SU-DHL-6 (cell line): ENCODE measurements around the gene SKIDA1.

Experiments used
- H2AFZ ChIP-seq: fragments of 200-600 bp; sonication (generic); 2 replicates; pipeline ENCODE4 v1.6.1; 2014; ENCODE audit warnings: low read depth, mild to moderate bottlenecking, moderate library complexity, mixed read lengths, antibody characterized with exemption, low read length; ENCODE audit not compliant: severe bottlenecking
- H3F3A ChIP-seq: fragments of 200-600 bp; shearing (Covaris generic); 2 replicates; pipeline ENCODE4 v1.6.0; 2016; ENCODE audit warnings: antibody characterized with exemption, mild to moderate bottlenecking; ENCODE audit not compliant: insufficient read depth
- H3K27ac ChIP-seq: fragments of 200-600 bp; sonication (generic); 2 replicates; pipeline ENCODE4 v1.5.1; 2016; ENCODE audit warnings: low read depth, mild to moderate bottlenecking, low read length, moderate library complexity, mixed read lengths
- H3K27me3 ChIP-seq: fragments of 200-600 bp; sonication (generic), shearing (Covaris generic); 2 replicates; pipeline ENCODE4 v1.6.0; 2014; ENCODE audit warnings: mild to moderate bottlenecking, low read length
- H3K36me3 ChIP-seq: fragments of 200-600 bp; sonication (generic); 2 replicates; pipeline ENCODE4 v1.6.1; 2014; ENCODE audit warnings: mild to moderate bottlenecking, low read length, mixed read lengths
- H3K4me2 ChIP-seq: fragments of 300-600, 200-600 bp; shearing (Covaris generic), sonication (generic); 2 replicates; pipeline ENCODE4 v1.6.0; 2014; ENCODE audit warnings: low read length, low read depth, mild to moderate bottlenecking; ENCODE audit not compliant: poor library complexity, severe bottlenecking
- H3K4me3 ChIP-seq: fragments of 200-600 bp; sonication (generic); 2 replicates; pipeline ENCODE4 v1.5.1; 2014; ENCODE audit warnings: antibody characterized with exemption, low read length, mild to moderate bottlenecking, mixed read lengths; ENCODE audit not compliant: insufficient read depth, poor library complexity, severe bottlenecking
- H3K79me2 ChIP-seq: fragments of 200-600 bp; sonication (generic); 2 replicates; pipeline ENCODE4 v1.6.1; 2014; ENCODE audit warnings: mild to moderate bottlenecking, low read length, moderate library complexity; ENCODE audit not compliant: insufficient read depth
- H3K9ac ChIP-seq: fragments of 200-600 bp; sonication (generic); 2 replicates; pipeline ENCODE4 v1.7.0; 2014; ENCODE audit warnings: mild to moderate bottlenecking, low read length
- H3K9me2 ChIP-seq: fragments of 200-600 bp; sonication (generic); replicated peaks from 2 replicates; pipeline ENCODE4 v1.6.1; 2014; ENCODE audit warnings: low read length; ENCODE audit not compliant: insufficient read depth
- H3K9me3 ChIP-seq: fragments of 200-600 bp; sonication (generic); 2 replicates; pipeline ENCODE4 v1.6.1; 2014; ENCODE audit warnings: low read length, mixed read lengths; ENCODE audit not compliant: insufficient read depth
- H4K20me1 ChIP-seq: fragments of 200-600 bp; sonication (generic); 2 replicates; pipeline ENCODE4 v1.6.1; 2014; ENCODE audit warnings: low read depth, mild to moderate bottlenecking, antibody characterized with exemption, low read length, moderate library complexity, mixed read lengths
- CTCF ChIP-seq: fragments of 200-600 bp; sonication (generic); IDR thresholded peaks from one replicate; pipeline ENCODE4 v1.5.1; 2017; ENCODE audit warnings: antibody characterized with exemption, mild to moderate bottlenecking, low read length, moderate library complexity; ENCODE audit not compliant: insufficient read depth, poor library complexity, severe bottlenecking
- EZH2phosphoT487 ChIP-seq: fragments of 200-600 bp; sonication (generic), shearing (Covaris generic); conservative IDR thresholded peaks from 2 replicates; pipeline ENCODE4 v1.6.1; 2018; ENCODE audit warnings: mild to moderate bottlenecking, antibody characterized with exemption, low read length, moderate library complexity, mixed read lengths

SKIDA1 gene

GRCh38 chr10:21482821-21483220, 42.7 kb downstream of the SKIDA1 start:
- Histone ChIP-seq H3K4me3 (no peak overlapping the region), H3K36me3 (no peaks in the 10 kb centered on the region), H3K9me2 (no peaks in the 10 kb centered on the region), H3K27ac (no peak overlapping the region), H3K4me2 (no peak overlapping the region), H3K9me3 (no peaks in the 10 kb centered on the region), H3K79me2 (no peaks in the 10 kb centered on the region), H2AFZ (no peak overlapping the region), H4K20me1 (no peaks in the 10 kb centered on the region), H3K9ac (no peak overlapping the region), H3K27me3 (no peaks in the 10 kb centered on the region), H3F3A (no peaks in the 10 kb centered on the region)
- no peak for TF ChIP-seq CTCF
- TF ChIP-seq EZH2phosphoT487 = no peak

GRCh38 chr10:21481407-21481806, 44.1 kb downstream of the SKIDA1 start:
- TF ChIP-seq CTCF (no peak), EZH2phosphoT487 (no peak)
- H3K27me3 ChIP-seq = no peaks in the 10 kb centered on the region
- no peaks in the 10 kb centered on the region for H4K20me1 ChIP-seq
- H3K79me2 ChIP-seq = no peaks in the 10 kb centered on the region
- H2AFZ ChIP-seq = no peak overlapping the region
- H3K9ac ChIP-seq = no peak overlapping the region
- no peak overlapping the region for H3K27ac ChIP-seq
- H3F3A ChIP-seq = no peaks in the 10 kb centered on the region
- H3K4me2 ChIP-seq = no peak overlapping the region
- no peaks in the 10 kb centered on the region for H3K9me3 ChIP-seq
- no peaks in the 10 kb centered on the region for H3K36me3 ChIP-seq
- no peak overlapping the region for H3K4me3 ChIP-seq
- no peaks in the 10 kb centered on the region for H3K9me2 ChIP-seq

GRCh38 chr10:21479570-21480315, 45.7 kb downstream of the SKIDA1 start:
- Histone ChIP-seq H3K4me2 (no peak overlapping the region), H3K4me3 (no peak overlapping the region), H3K9ac (no peak overlapping the region), H3K9me2 (no peaks in the 10 kb centered on the region), H4K20me1 (no peaks in the 10 kb centered on the region), H2AFZ (no peak overlapping the region), H3K36me3 (no peaks in the 10 kb centered on the region), H3K27me3 (no peaks in the 10 kb centered on the region), H3K9me3 (no peaks in the 10 kb centered on the region), H3K27ac (no peak overlapping the region), H3F3A (no peaks in the 10 kb centered on the region), H3K79me2 (no peaks in the 10 kb centered on the region)
- TF ChIP-seq CTCF = no peak
- TF ChIP-seq EZH2phosphoT487 = no peak
